ENCODE measurements around the gene GAK.

GAK gene

GRCh38 chr4:844752-845232, 87.3 kb downstream of the GAK start:
- FAIRE-seq = no peak
- no peak for TF ChIP-seq CTCF (IDR thresholded peaks at IDR 0.05; ENCODE audit: insufficient read depth, missing control alignments)
- DNase-seq (ENCODE audit: insufficient read length, low spot score) = no peak

- DNase-seq (ENCODE audit: insufficient read length, low spot score) (no peak), FAIRE-seq (no peak)
- no peak for TF ChIP-seq CTCF (IDR thresholded peaks at IDR 0.05; ENCODE audit: insufficient read depth, missing control alignments)
These were observed 92.3 kb downstream of the GAK start for GRCh38 chr4:839675-840443.

DNA sequence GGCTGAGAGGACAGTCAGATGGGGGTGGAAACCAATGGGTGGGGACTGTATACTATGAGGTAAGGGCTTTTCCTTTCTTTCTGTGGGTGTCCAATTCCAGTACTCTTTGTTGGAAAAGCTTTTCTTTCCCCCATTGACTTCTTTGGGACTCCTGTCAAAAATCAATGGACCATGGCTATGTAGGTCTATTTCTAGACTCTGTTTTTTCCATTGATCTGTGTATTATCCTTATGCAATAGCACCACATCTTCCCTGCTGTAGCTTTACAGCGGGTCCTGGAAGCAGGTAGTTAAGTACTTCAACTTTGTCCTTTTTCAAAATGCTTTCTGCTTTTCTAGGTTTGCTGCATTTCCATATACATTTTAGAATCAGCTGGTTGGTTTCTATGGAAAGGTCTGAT, 94.3 kb downstream of the GAK start:
- DNase-seq (ENCODE audit: insufficient read length, low spot score) (no peak), FAIRE-seq (no peak)
- no peak for TF ChIP-seq CTCF (IDR thresholded peaks at IDR 0.05; ENCODE audit: insufficient read depth, missing control alignments)

GRCh38 chr4:836750-837301, 95.3 kb downstream of the GAK start:
- no peak for FAIRE-seq

GRCh38 chr4:836003-836511, 96.1 kb downstream of the GAK start:
- FAIRE-seq (no peak), DNase-seq (ENCODE audit: insufficient read length, low spot score) (no peak)
- no peak for TF ChIP-seq CTCF (IDR thresholded peaks at IDR 0.05; ENCODE audit: insufficient read depth, missing control alignments)

More at GRCh38 chr4:836750-837301, 95.3 kb downstream of the GAK start:
- DNase-seq (ENCODE audit: insufficient read length, low spot score) = no peak
- TF ChIP-seq CTCF (IDR thresholded peaks at IDR 0.05; ENCODE audit: insufficient read depth, missing control alignments) = no peak

DNA sequence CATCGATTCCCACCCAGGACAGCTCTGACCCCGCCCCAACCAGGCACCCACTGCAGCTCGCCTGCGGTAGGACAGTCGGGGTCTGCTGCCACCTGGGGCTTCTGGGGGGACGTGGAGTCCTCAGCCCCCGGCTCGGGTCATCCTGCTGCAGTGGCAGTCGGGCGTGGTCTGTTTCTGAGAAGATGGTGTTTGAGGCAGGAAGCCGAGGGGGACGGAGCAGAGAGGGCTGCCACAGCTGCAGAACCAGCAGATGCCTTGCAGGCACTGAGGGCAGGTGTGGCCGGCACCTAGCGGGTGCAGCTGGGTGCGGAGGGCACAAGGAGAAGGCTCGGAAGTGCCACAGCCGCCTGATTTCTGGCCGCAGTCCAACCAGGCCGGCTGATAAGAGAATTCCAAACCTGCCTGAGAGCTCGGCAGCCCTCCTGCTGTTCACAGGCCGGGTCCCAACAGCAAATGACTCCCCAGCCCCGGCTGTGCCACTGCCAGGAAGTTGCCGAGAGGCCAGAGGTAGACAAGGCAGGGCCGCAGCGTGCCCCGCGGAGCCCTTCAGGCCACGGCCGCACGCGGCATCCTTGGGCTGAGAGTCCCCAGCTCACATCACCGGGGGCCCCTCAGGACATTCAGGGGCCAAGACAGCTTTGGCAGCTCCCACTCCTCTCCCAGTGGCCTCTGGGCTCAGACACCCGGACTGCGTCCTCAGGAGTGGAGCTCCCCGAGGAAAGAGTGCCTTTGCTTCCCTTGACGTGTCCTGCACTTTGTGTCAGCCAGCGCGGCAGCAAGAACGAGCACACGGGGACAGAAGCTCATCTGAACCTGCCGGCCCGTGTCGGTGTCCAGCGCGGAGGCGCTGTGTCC, 96.7 kb downstream of the GAK start:
- no peak for TF ChIP-seq CTCF (IDR thresholded peaks at IDR 0.05; ENCODE audit: insufficient read depth, missing control alignments)
- no peak for FAIRE-seq
- DNase-seq (ENCODE audit: insufficient read length, low spot score) = no peak

Measured in D721Med (cell line).